ENCODE data around the gene DLX1.
A peak's percentile ranks its signal among the peaks of the same experiment; 100 is the strongest.

Gene DLX1

DNA sequence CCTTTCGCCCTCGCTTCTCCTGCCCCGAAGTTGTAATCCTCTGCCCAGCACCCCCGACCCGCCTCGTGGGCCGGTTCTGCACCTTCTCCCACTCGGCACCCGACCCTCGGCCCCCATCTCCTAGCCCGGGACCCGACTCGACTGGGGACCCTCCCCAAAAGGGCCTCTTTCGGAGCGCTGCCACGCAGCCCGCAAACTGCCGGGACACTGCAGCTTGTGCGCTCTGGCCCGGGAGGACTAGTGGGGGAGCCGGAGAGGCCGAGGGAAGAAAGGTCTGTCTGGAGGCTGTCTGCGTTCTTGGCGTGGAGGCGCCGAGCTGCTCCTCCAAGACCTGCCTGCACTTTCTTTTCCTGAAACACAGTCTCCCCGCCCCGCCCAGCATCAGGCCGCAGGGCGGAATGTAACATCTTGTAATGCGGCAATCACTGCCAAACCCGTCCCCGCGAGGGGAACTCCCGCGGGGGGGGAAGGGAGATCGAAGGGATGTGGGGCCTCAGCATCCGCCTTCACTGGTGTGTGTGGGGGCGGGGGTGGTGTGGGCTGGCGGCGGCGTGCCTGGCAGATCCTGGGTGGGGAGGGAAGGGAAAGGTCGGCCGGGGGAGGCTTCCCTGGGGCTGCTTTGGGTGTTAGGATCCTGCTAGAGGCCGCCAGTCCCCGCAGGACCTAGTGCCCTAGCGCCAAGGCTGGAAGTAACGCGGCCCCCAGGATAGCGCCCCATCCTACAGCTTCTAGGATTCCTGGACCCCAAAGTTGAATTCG is 10.0 kb downstream of the DLX1 start (continued):
- TF ChIP-seq ZNF391 (tag by site-specific recombination; IDR thresholded peaks at IDR 0.05; ENCODE audit: borderline replicate concordance, low read depth) (no peak), ZNF423 (tag by site-specific recombination; IDR thresholded peaks at IDR 0.05) (peak; percentile 48; the same call in 1 of the 2 replicates), ZNF701 (tag by site-specific recombination; IDR thresholded peaks at IDR 0.05) (no peak), TRIM28 (IDR thresholded peaks at IDR 0.05; ENCODE audit: borderline replicate concordance, low read length) (no peak), ZNF221 (tag by site-specific recombination; IDR thresholded peaks at IDR 0.05; ENCODE audit: borderline replicate concordance) (no peak), SP2 (tag by site-specific recombination; IDR thresholded peaks at IDR 0.05) (peak; percentile 70), BCL11B (tag by site-specific recombination; IDR thresholded peaks at IDR 0.05; ENCODE audit: low read depth) (no peak), ZNF610 (tag by site-specific recombination; IDR thresholded peaks at IDR 0.05; ENCODE audit: borderline replicate concordance) (no peak), SCRT1 (tag by site-specific recombination; IDR thresholded peaks at IDR 0.05; ENCODE audit: borderline replicate concordance) (no peak), ZEB2 (tag by site-specific recombination; IDR thresholded peaks at IDR 0.05) (peak; percentile 55), HIC1 (tag by site-specific recombination; IDR thresholded peaks at IDR 0.05) (peak; percentile 38; the same call in 1 of the 2 replicates), ZNF837 (tag by site-specific recombination; IDR thresholded peaks at IDR 0.05) (no peak), ZNF404 (tag by site-specific recombination; IDR thresholded peaks at IDR 0.05) (no peak), SCRT2 (tag by site-specific recombination; IDR thresholded peaks at IDR 0.05) (no peak), ZNF548 (tag by site-specific recombination; IDR thresholded peaks at IDR 0.05) (no peak), ZNF510 (tag by site-specific recombination; IDR thresholded peaks at IDR 0.05; ENCODE audit: insufficient replicate concordance) (peak; percentile 98), ZNF211 (tag by site-specific recombination; IDR thresholded peaks at IDR 0.05; ENCODE audit: low read depth) (no peak), IKZF3 (tag by site-specific recombination; IDR thresholded peaks at IDR 0.05) (peak; percentile 54), ZNF311 (tag by site-specific recombination; IDR thresholded peaks at IDR 0.05; ENCODE audit: borderline replicate concordance) (no peak), ZNF23 (tag by site-specific recombination; IDR thresholded peaks at IDR 0.05; ENCODE audit: borderline replicate concordance) (no peak), KLF1 (tag by site-specific recombination; IDR thresholded peaks at IDR 0.05) (peak; percentile 68), PATZ1 (tag by site-specific recombination; IDR thresholded peaks at IDR 0.05) (peak; percentile 95), MZF1 (tag by site-specific recombination; IDR thresholded peaks at IDR 0.05; ENCODE audit: borderline replicate concordance) (0 out of 2 replicates have a peak, but pooled peaks have one; percentile 11), ZNF398 (tag by site-specific recombination; IDR thresholded peaks at IDR 0.05) (peak; percentile 98), REPIN1 (tag by site-specific recombination; IDR thresholded peaks at IDR 0.05; ENCODE audit: low read depth) (no peak), ZSCAN30 (tag by site-specific recombination; IDR thresholded peaks at IDR 0.05) (peak; percentile 28; the same call in 1 of the 2 replicates), ZNF394 (tag by site-specific recombination; IDR thresholded peaks at IDR 0.05; ENCODE audit: borderline replicate concordance) (peak; percentile 66; the same call in 1 of the 2 replicates), ZNF629 (tag by site-specific recombination; IDR thresholded peaks at IDR 0.05) (0 out of 2 replicates have a peak, but pooled peaks have one; percentile 25)
- TF ChIP-seq, protein P1, sequence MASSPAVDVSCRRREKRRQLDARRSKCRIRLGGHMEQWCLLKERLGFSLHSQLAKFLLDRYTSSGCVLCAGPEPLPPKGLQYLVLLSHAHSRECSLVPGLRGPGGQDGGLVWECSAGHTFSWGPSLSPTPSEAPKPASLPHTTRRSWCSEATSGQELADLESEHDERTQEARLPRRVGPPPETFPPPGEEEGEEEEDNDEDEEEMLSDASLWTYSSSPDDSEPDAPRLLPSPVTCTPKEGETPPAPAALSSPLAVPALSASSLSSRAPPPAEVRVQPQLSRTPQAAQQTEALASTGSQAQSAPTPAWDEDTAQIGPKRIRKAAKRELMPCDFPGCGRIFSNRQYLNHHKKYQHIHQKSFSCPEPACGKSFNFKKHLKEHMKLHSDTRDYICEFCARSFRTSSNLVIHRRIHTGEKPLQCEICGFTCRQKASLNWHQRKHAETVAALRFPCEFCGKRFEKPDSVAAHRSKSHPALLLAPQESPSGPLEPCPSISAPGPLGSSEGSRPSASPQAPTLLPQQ (tag by site-specific recombination; IDR thresholded peaks at IDR 0.05), result peak; percentile 51; the same call in 1 of the 2 replicates
